ENCODE results near the gene MEGF10. TPM values are rescaled to one million over a fixed set of nuclear protein-coding genes. Genes with fewer than 3 reads are reported as not detected.

The MEGF10 gene
- total and polyA plus RNA-seq, 2 donors (not counting 1 experiment from before 2014, with no cell fraction given): not detected

DNA sequence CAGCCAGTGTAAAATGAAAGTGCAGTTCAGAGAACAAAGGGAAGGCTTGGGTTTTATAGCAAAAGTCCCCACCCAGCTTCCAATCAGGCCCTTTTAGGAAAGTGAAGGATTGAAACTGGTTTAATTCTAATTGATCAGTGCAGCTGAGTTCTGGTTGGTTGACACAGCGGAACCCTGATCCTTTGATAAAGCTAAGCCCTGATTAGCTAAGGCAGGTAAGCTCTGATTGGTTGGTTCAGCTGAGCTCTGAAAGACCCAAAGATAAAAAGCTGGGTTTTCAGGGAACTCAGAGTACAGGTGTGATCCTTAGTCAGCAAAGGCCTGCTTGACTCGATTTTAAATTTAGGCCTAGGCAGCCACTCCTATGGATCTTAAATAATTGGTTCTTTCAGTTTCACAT, 156.0 kb downstream of the MEGF10 start:
- Mint-ChIP-seq H3K9me3 (ENCODE audit: insufficient read depth) (no peaks in the 10 kb centered on the region), H3K4me1 (no peaks in the 10 kb centered on the region), H3K27me3 (peaks cover 8% of the 10 kb centered on the region), H3K4me3 (no peak overlapping the region), H3K27ac (no peak overlapping the region)
- Histone ChIP-seq H3K9ac (ENCODE audit: low read length) (no peak overlapping the region), H4K20me1 (ENCODE audit: control insufficient read depth, insufficient read depth, low read length, poor library complexity, severe bottlenecking) (no peaks in the 10 kb centered on the region), H3K27me3 (replicated peaks in 1 of 4; ENCODE audit: control extremely low read depth in 1 of 4, control insufficient read depth in 3 of 4, insufficient read depth in 4 of 4, low read length in 3 of 4) (no peaks in the 10 kb centered on the region), H3K27ac (ENCODE audit: low read length in 2 of 2) (no peak overlapping the region), H3K36me3 (replicated peaks in 1 of 2; ENCODE audit: control extremely low read depth in 1 of 2, control insufficient read depth in 1 of 2, extremely low read depth in 1 of 2, insufficient read depth in 2 of 2, low read length in 1 of 2) (no peaks in the 10 kb centered on the region), H3K4me1 (ENCODE audit: control insufficient read depth in 2 of 2, insufficient read depth in 2 of 2, low read length in 2 of 2) (no peaks in the 10 kb centered on the region), H3K79me2 (ENCODE audit: control insufficient read depth, insufficient read depth, low read length) (no peaks in the 10 kb centered on the region), H2AFZ (ENCODE audit: insufficient read depth, low read depth, low read length, poor library complexity, severe bottlenecking) (no peak overlapping the region), H3K9me3 (ENCODE audit: control extremely low read depth in 1 of 3, control insufficient read depth in 2 of 3, insufficient read depth in 1 of 3, low read length in 2 of 3) (no peaks in the 10 kb centered on the region), H3K4me3 (ENCODE audit: control extremely low read depth in 1 of 5, extremely low read depth in 1 of 5, insufficient read depth in 1 of 5, low read depth in 2 of 5, low read length in 4 of 5) (no peak overlapping the region), H3K4me2 (replicated peaks; ENCODE audit: low read depth, low read length, poor library complexity, severe bottlenecking) (no peak overlapping the region)
- ATAC-seq (ENCODE audit: low read depth) (no peak), DNase-seq (no peak)
- intact Hi-C loops (cut with micrococcal nuclease): no loop called here
- WGBS (ENCODE audit: insufficient coverage): 100% methylated on average over 1 of the region's 2 CpGs
- ChIA-PET CTCF (interaction anchor here (1.3 kb wide), 1 partner anchor 45 kb away, joined by 3 read pairs; no protein-coding TSS in a partner anchor), POLR2A (no interaction called here)
- TF ChIP-seq EZH2 (IDR thresholded peaks at IDR 0.05; ENCODE audit: borderline replicate concordance, insufficient read depth, low read depth, low read length, poor library complexity, severe bottlenecking): no peak
- TF ChIP-seq, protein P1, sequence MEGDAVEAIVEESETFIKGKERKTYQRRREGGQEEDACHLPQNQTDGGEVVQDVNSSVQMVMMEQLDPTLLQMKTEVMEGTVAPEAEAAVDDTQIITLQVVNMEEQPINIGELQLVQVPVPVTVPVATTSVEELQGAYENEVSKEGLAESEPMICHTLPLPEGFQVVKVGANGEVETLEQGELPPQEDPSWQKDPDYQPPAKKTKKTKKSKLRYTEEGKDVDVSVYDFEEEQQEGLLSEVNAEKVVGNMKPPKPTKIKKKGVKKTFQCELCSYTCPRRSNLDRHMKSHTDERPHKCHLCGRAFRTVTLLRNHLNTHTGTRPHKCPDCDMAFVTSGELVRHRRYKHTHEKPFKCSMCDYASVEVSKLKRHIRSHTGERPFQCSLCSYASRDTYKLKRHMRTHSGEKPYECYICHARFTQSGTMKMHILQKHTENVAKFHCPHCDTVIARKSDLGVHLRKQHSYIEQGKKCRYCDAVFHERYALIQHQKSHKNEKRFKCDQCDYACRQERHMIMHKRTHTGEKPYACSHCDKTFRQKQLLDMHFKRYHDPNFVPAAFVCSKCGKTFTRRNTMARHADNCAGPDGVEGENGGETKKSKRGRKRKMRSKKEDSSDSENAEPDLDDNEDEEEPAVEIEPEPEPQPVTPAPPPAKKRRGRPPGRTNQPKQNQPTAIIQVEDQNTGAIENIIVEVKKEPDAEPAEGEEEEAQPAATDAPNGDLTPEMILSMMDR (IDR thresholded peaks at IDR 0.05): no peak

DNA sequence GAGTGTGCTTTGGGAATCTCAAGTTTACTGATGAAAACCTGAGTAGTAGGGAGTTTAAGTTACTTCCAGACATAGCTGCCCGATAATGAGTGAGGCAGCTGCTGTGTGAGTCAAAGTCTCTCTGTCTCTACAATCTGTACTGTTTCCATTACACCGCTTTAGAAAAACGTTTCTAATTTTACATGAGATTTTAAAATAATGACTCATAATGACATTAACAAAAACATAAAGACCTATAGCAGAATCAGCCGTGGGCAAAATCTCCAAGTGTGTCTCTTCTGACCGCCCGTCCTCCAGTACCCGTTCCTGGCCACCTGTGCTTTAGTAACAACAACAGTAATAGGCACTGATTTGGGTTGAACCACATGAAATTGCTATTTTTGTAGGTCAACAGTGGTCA, 157.2 kb downstream of the MEGF10 start:
- H3K36me3 ChIP-seq (replicated peaks in 1 of 2; ENCODE audit: control extremely low read depth in 1 of 2, control insufficient read depth in 1 of 2, extremely low read depth in 1 of 2, insufficient read depth in 2 of 2, low read length in 1 of 2): no peaks in the 10 kb centered on the region
- H3K4me1 ChIP-seq (ENCODE audit: control insufficient read depth in 2 of 2, insufficient read depth in 2 of 2, low read length in 2 of 2): no peaks in the 10 kb centered on the region
- no peak overlapping the region for H3K4me2 ChIP-seq (replicated peaks; ENCODE audit: low read depth, low read length, poor library complexity, severe bottlenecking)
- Mint-ChIP-seq H3K4me1 (no peaks in the 10 kb centered on the region), H3K4me3 (no peak overlapping the region), H3K9me3 (ENCODE audit: insufficient read depth) (no peaks in the 10 kb centered on the region), H3K27me3 (peaks cover 18% of the 10 kb centered on the region), H3K27ac (no peak overlapping the region)
- no peak overlapping the region for H3K9ac ChIP-seq (ENCODE audit: low read length)
- DNase-seq (no peak), ATAC-seq (ENCODE audit: low read depth) (no peak)
- TF ChIP-seq EZH2 (IDR thresholded peaks at IDR 0.05; ENCODE audit: borderline replicate concordance, insufficient read depth, low read depth, low read length, poor library complexity, severe bottlenecking): no peak
- TF ChIP-seq, protein P1 (IDR thresholded peaks at IDR 0.05): no peak
- H3K9me3 ChIP-seq (ENCODE audit: control extremely low read depth in 1 of 3, control insufficient read depth in 2 of 3, insufficient read depth in 1 of 3, low read length in 2 of 3): no peaks in the 10 kb centered on the region
- intact Hi-C loops (cut with micrococcal nuclease): no loop called here
- ChIA-PET CTCF (no interaction called here), POLR2A (no interaction called here)
- WGBS (ENCODE audit: insufficient coverage): 83% methylated on average over 4 of the region's 7 CpGs
- H3K4me3 ChIP-seq (ENCODE audit: control extremely low read depth in 1 of 5, extremely low read depth in 1 of 5, insufficient read depth in 1 of 5, low read depth in 2 of 5, low read length in 4 of 5): no peak overlapping the region
- no peaks in the 10 kb centered on the region for H3K79me2 ChIP-seq (ENCODE audit: control insufficient read depth, insufficient read depth, low read length)
- no peaks in the 10 kb centered on the region for H3K27me3 ChIP-seq (replicated peaks in 1 of 4; ENCODE audit: control extremely low read depth in 1 of 4, control insufficient read depth in 3 of 4, insufficient read depth in 4 of 4, low read length in 3 of 4)
- H3K27ac ChIP-seq (ENCODE audit: low read length in 2 of 2): no peak overlapping the region
- no peaks in the 10 kb centered on the region for H4K20me1 ChIP-seq (ENCODE audit: control insufficient read depth, insufficient read depth, low read length, poor library complexity, severe bottlenecking)
- no peak overlapping the region for H2AFZ ChIP-seq (ENCODE audit: insufficient read depth, low read depth, low read length, poor library complexity, severe bottlenecking)
